Ishikawa (cell line): Measurements from ENCODE around the gene GNG12.

Experiments used
- CEBPB ChIP-seq: IDR thresholded peaks from 2 replicates; pipeline ENCODE4 v1.6.1; 2012
- CREB1 ChIP-seq: IDR thresholded peaks from 2 replicates; pipeline ENCODE4 v1.6.1; 2012; ENCODE audit warnings: low read depth
- EGR1 ChIP-seq: IDR thresholded peaks from 2 replicates; pipeline ENCODE4 v1.6.1; 2012
- EP300 ChIP-seq: IDR thresholded peaks from 2 replicates; pipeline ENCODE4 v1.6.1; 2012; ENCODE audit warnings: borderline replicate concordance
- MAX ChIP-seq: IDR thresholded peaks from 2 replicates; pipeline ENCODE4 v1.6.1; 2012
- NFIC ChIP-seq: IDR thresholded peaks from 2 replicates; pipeline ENCODE4 v1.6.1; 2012
- RAD21 ChIP-seq: IDR thresholded peaks from 2 replicates; pipeline ENCODE4 v1.6.1; 2012; ENCODE audit warnings: low read depth
- REST ChIP-seq: IDR thresholded peaks from 2 replicates; pipeline ENCODE4 v1.6.1; 2012; ENCODE audit warnings: low read depth, mild to moderate bottlenecking
- TAF1 ChIP-seq: IDR thresholded peaks from 2 replicates; pipeline ENCODE4 v1.6.1; 2012; ENCODE audit warnings: low read depth, mild to moderate bottlenecking
- TCF12 ChIP-seq: IDR thresholded peaks from 2 replicates; pipeline ENCODE4 v1.6.1; 2012; ENCODE audit warnings: low read depth
- TEAD4 ChIP-seq: IDR thresholded peaks from 2 replicates; pipeline ENCODE4 v1.6.1; 2012
- USF1 ChIP-seq: IDR thresholded peaks from 2 replicates; pipeline ENCODE4 v1.6.1; 2012
- YY1 ChIP-seq: IDR thresholded peaks from 2 replicates; pipeline ENCODE4 v1.6.1; 2012; ENCODE audit warnings: low read depth

- TF ChIP-seq EP300 (no peak), TEAD4 (no peak), MAX (no peak), TCF12 (no peak), NFIC (no peak), CREB1 (no peak), YY1 (no peak), TAF1 (no peak), EGR1 (no peak), REST (no peak), RAD21 (no peak), CEBPB (no peak), USF1 (no peak)
Observed at GRCh38 chr1:67682659-67683197, 150.5 kb downstream of the GNG12 start.
